ENCODE measurements around the gene PTPRM. TPM values are rescaled to one million over a fixed set of nuclear protein-coding genes. Genes with fewer than 3 reads are reported as not detected.

Gene PTPRM
- total and polyA plus RNA-seq, 2 of the 4 experiments (the other 2 are of a cell fraction), result 28.3 to 51.2 TPM

DNA sequence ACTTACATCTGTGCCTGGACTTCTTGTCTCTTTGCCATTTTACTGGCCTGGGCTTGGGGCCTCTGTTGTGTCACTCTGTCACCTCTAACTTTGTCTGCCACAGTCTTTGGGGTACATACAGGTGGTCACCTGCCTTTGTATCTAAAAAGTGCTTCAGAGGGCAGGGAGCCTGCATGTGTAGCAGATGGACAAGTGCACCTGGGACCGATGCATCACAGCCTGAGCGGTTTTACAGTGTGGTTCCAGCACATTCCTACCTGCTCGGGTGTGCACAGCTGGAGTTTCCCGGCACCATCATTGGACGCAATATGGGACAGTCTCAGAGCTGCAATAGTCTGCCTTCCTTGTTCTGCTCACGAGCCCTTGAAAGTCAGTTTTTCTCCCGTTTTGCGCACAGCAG is 792.4 kb downstream of the PTPRM start:
- no TSS peak for BruUV-seq (replicated peaks)
- 93% methylated on average over 4 of the region's 8 CpGs; no CpG with 5 or more reads in 1 of the 2 experiments for WGBS, 2 experiments (ENCODE audit: extremely low coverage in 2 of 2, insufficient read length in 1 of 2)
- H3K4ac ChIP-seq (ENCODE audit: low read depth, low read length), result no peak overlapping the region
- no peaks in the 10 kb centered on the region for H4K20me1 ChIP-seq (ENCODE audit: insufficient read depth, low read length)
- POLR2A ChIA-PET (ENCODE audit: unreplicated experiment), result no interaction called here
- no peaks in the 10 kb centered on the region for H3K9me3 ChIP-seq (ENCODE audit: control insufficient read depth, insufficient read depth, low read length)
- H3K56ac ChIP-seq (ENCODE audit: extremely low read depth, insufficient read depth, low read length), result no peak overlapping the region
- no peak overlapping the region for H2BK120ac ChIP-seq (ENCODE audit: low read depth, low read length)
- in situ Hi-C loops (cut with MboI; ENCODE audit: low sequenced_read_pairs), result no loop called here
- H2BK15ac ChIP-seq (ENCODE audit: low read depth, low read length), result no peak overlapping the region
- no peak for TF ChIP-seq RCOR1 (IDR thresholded peaks at IDR 0.05; ENCODE audit: insufficient replicate concordance, low read length)
- TF ChIP-seq SMC3 (IDR thresholded peaks at IDR 0.05; ENCODE audit: low read depth, low read length), result no peak
- no peak for TF ChIP-seq USF2 (IDR thresholded peaks at IDR 0.05; ENCODE audit: low read depth, low read length)
- no peak for TF ChIP-seq ELK1 (IDR thresholded peaks at IDR 0.05; ENCODE audit: borderline replicate concordance, low read depth, low read length)
- no peak for TF ChIP-seq NFE2L2 (IDR thresholded peaks at IDR 0.05; ENCODE audit: low read depth, low read length)
- no peak for TF ChIP-seq BHLHE40 (IDR thresholded peaks at IDR 0.05; ENCODE audit: low read depth, low read length)
- TF ChIP-seq RAD21 (IDR thresholded peaks at IDR 0.05; ENCODE audit: low read length), result no peak
- H3K9ac ChIP-seq (ENCODE audit: low read depth, low read length), result no peak overlapping the region
- ATAC-seq (ENCODE audit: low read depth) (no peak), DNase-seq (no peak)
- no peak overlapping the region for H2AK5ac ChIP-seq (ENCODE audit: low read depth, low read length)
- no peaks in the 10 kb centered on the region for H3K79me1 ChIP-seq (ENCODE audit: low read depth in 1 of 2, low read length in 2 of 2)
- no peak overlapping the region for H3K14ac ChIP-seq (replicated peaks; ENCODE audit: low read depth, low read length)
- intact Hi-C loops (cut with micrococcal nuclease), result no loop called here
- no peak overlapping the region for H3K27ac ChIP-seq (ENCODE audit: insufficient read depth, low read length)
- H3K4me3 ChIP-seq (ENCODE audit: insufficient read depth, low read depth, low read length), result no peak overlapping the region
- no peaks in the 10 kb centered on the region for H3K36me3 ChIP-seq (ENCODE audit: control insufficient read depth, insufficient read depth, low read length)
- no peak overlapping the region for H2BK20ac ChIP-seq (ENCODE audit: low read depth, low read length)
- CTCF ChIA-PET, result no interaction called here
- no peak overlapping the region for H2AK9ac ChIP-seq (replicated peaks; ENCODE audit: low read depth, low read length, poor library complexity)
- no peaks in the 10 kb centered on the region for H3K4me1 ChIP-seq (ENCODE audit: control insufficient read depth, insufficient read depth, low read length)
- no peak overlapping the region for H4K5ac ChIP-seq (ENCODE audit: low read depth, low read length)
- H3K23ac ChIP-seq (ENCODE audit: low read depth, low read length), result no peak overlapping the region
- no peaks in the 10 kb centered on the region for H3K9me1 ChIP-seq (ENCODE audit: insufficient read depth, low read length)
- no peak overlapping the region for H3K18ac ChIP-seq (ENCODE audit: low read depth, low read length)
- no peak overlapping the region for H4K8ac ChIP-seq (ENCODE audit: low read depth in 2 of 2, low read length in 2 of 2)
- no peak overlapping the region for H3K4me2 ChIP-seq (ENCODE audit: low read depth, low read length)
- H2BK5ac ChIP-seq (ENCODE audit: low read depth, low read length, poor library complexity, severe bottlenecking), result no peak overlapping the region
- no peak overlapping the region for H2AFZ ChIP-seq (replicated peaks; ENCODE audit: low read length, poor library complexity)
- H3K27me3 ChIP-seq (ENCODE audit: control insufficient read depth, insufficient read depth, low read length), result no peaks in the 10 kb centered on the region
- no peak overlapping the region for H4K91ac ChIP-seq (ENCODE audit: insufficient read depth, low read depth, low read length)
- dilution Hi-C loops (cut with HindIII; ENCODE audit: low sequenced_read_pairs, unreplicated experiment), result no loop called here
